Testis (tissue), 3 donors: ENCODE results near the gene SCPEP1. TPM values are rescaled to one million over a fixed set of nuclear protein-coding genes. Genes with fewer than 3 reads are reported as not detected.

ENCODE experiments used
- DNase-seq: peaks from one replicate; pipeline ENCODE4 v3.0.0-alpha.2; 2019
- H3K27ac ChIP-seq, 2 donors: fragments of 200-600 bp; sonication (generic); one replicate each; pipeline ENCODE4 v1.5.1; 2019
- H3K27me3 ChIP-seq: fragments of 200-600 bp; sonication (generic); one replicate; pipeline ENCODE4 v1.5.1; 2019
- H3K36me3 ChIP-seq: fragments of 200-600 bp; sonication (generic); one replicate; pipeline ENCODE4 v1.5.1; 2017; ENCODE audit warnings: low read depth; ENCODE audit errors: missing control alignments
- H3K4me1 ChIP-seq: fragments of 200-600 bp; sonication (generic); one replicate; pipeline ENCODE4 v1.5.1; 2019
- H3K4me3 ChIP-seq, 2 donors: fragments of 200-600 bp; sonication (generic); one replicate each; pipeline ENCODE4 v1.5.1; 2017 to 2019
- H3K9me3 ChIP-seq: fragments of 200-600 bp; sonication (generic); one replicate; pipeline ENCODE4 v1.5.1; 2017
- CTCF ChIP-seq, 3 experiments: fragments of 450-650 bp in 2 of 3; fragments of 200-600 bp in 1 of 3; sonication (generic) in 1 of 3; IDR thresholded peaks; one replicate each; pipeline ENCODE4 v1.5.1; 2016 to 2019; ENCODE audit warnings: antibody characterized with exemption in 3 of 3, mild to moderate bottlenecking in 2 of 3, moderate library complexity in 1 of 3
- POLR2A ChIP-seq: fragments of 450-650 bp; IDR thresholded peaks from one replicate; pipeline ENCODE4 v1.6.1; 2017; ENCODE audit warnings: antibody characterized with exemption, mild to moderate bottlenecking, moderate library complexity
- WGBS, 2 donors: methylation state at CpG; one replicate each; pipeline ENCODE4 v1.1.5; 2018; 5-methylcytosine and 5-hydroxymethylcytosine counted together
- intact Hi-C: fragments of 100-400 bp; cut with DNase I; formaldehyde crosslinking; loops from one replicate; pipeline ENCODE4 v1.15.1; 2023; ENCODE audit warnings: low total_unique reads
- polyA plus RNA-seq: library from polyadenylated mRNA; stranded (reverse); fragments of 350-450 nt; fragmentation: Illumina TruSeq; extraction: RNeasy Lipid Tissue Mini Kit (QIAGEN cat#74804); gene quantifications from one replicate; pipeline ENCODE4 v1.2.3, GENCODE V29; 2014; ENCODE audit warnings: low read depth, low replicate concordance; ENCODE audit not compliant: insufficient read depth
- total RNA-seq, 2 donors: library from RNA; depleted of rRNA; stranded (reverse); fragments of >200 nt; gene quantifications; one replicate each; pipeline ENCODE4 v1.2.3, GENCODE V29; 2016

The SCPEP1 gene
- total and polyA plus RNA-seq, 3 donors from 2014 or later = 30.7 to 55.7 (median 35.2) TPM

GRCh38 chr17:56933151-56933745 lies 44.7 kb upstream of the SCPEP1 start:
- H3K36me3 ChIP-seq = no peaks in the 10 kb centered on the region
- intact Hi-C loops = no loop called here
- H3K27me3 ChIP-seq = no peaks in the 10 kb centered on the region
- no peak for DNase-seq
- no peak overlapping the region for H3K27ac ChIP-seq
- no peak for TF ChIP-seq POLR2A
- TF ChIP-seq CTCF (IDR thresholded peaks at IDR 0.05) = no peak
- H3K4me1 ChIP-seq = peaks cover 3% of the 10 kb centered on the region
- 78 to 84% methylated on average over 8 of the region's 8 CpGs for WGBS, 2 donors
- H3K9me3 ChIP-seq = no peaks in the 10 kb centered on the region
- no peak overlapping the region for H3K4me3 ChIP-seq

- H3K4me3 ChIP-seq = no peak overlapping the region
- no peak for TF ChIP-seq CTCF (IDR thresholded peaks at IDR 0.05)
- peaks cover 3% of the 10 kb centered on the region for H3K4me1 ChIP-seq
- intact Hi-C loops = no loop called here
- H3K27ac ChIP-seq = no peak overlapping the region
- H3K27me3 ChIP-seq = no peaks in the 10 kb centered on the region
- WGBS, 2 donors = 74 to 81% methylated on average over 1 of the region's 1 CpG
- H3K36me3 ChIP-seq = no peaks in the 10 kb centered on the region
- DNase-seq = no peak
- H3K9me3 ChIP-seq = no peaks in the 10 kb centered on the region
Observed at GRCh38 chr17:56933868-56934267, 44.1 kb upstream of the SCPEP1 start.

- Histone ChIP-seq H3K9me3 (no peaks in the 10 kb centered on the region), H3K27ac (no peak overlapping the region), H3K27me3 (no peaks in the 10 kb centered on the region), H3K4me3 (no peak overlapping the region), H3K36me3 (no peaks in the 10 kb centered on the region), H3K4me1 (peaks cover 3% of the 10 kb centered on the region)
- 96 to 98% methylated on average over 4 of the region's 4 CpGs for WGBS, 2 donors
- intact Hi-C loops = no loop called here
- TF ChIP-seq POLR2A (no peak), CTCF (IDR thresholded peaks at IDR 0.05) (no peak)
- no peak for DNase-seq
Observed at GRCh38 chr17:56934280-56934679, 43.7 kb upstream of the SCPEP1 start.

- TF ChIP-seq POLR2A = no peak
- TF ChIP-seq CTCF (IDR thresholded peaks at IDR 0.05) = no peak
- Histone ChIP-seq H3K4me3 (no peak overlapping the region), H3K27ac (no peak overlapping the region), H3K27me3 (no peaks in the 10 kb centered on the region), H3K36me3 (no peaks in the 10 kb centered on the region), H3K4me1 (peaks cover 3% of the 10 kb centered on the region), H3K9me3 (no peaks in the 10 kb centered on the region)
- WGBS, 2 donors = 91 to 93% methylated on average over 3 of the region's 3 CpGs
- intact Hi-C loops = no loop called here
- no peak for DNase-seq
Observed at GRCh38 chr17:56935461-56935860, 42.5 kb upstream of the SCPEP1 start.

- H3K27ac ChIP-seq = no peak overlapping the region
- no peaks in the 10 kb centered on the region for H3K9me3 ChIP-seq
- no peaks in the 10 kb centered on the region for H3K27me3 ChIP-seq
- TF ChIP-seq CTCF (IDR thresholded peaks at IDR 0.05) = no peak
- no peak for TF ChIP-seq POLR2A
- H3K4me1 ChIP-seq = peaks cover 3% of the 10 kb centered on the region
- WGBS, 2 donors = 83 to 89% methylated on average over 6 of the region's 6 CpGs
- H3K4me3 ChIP-seq = no peak overlapping the region
- intact Hi-C loops = no loop called here
- no peaks in the 10 kb centered on the region for H3K36me3 ChIP-seq
- DNase-seq = no peak
Observed at GRCh38 chr17:56936697-56937322, 41.1 kb upstream of the SCPEP1 start.
